ENCODE measurements around the gene RAB20.

The RAB20 gene

DNA sequence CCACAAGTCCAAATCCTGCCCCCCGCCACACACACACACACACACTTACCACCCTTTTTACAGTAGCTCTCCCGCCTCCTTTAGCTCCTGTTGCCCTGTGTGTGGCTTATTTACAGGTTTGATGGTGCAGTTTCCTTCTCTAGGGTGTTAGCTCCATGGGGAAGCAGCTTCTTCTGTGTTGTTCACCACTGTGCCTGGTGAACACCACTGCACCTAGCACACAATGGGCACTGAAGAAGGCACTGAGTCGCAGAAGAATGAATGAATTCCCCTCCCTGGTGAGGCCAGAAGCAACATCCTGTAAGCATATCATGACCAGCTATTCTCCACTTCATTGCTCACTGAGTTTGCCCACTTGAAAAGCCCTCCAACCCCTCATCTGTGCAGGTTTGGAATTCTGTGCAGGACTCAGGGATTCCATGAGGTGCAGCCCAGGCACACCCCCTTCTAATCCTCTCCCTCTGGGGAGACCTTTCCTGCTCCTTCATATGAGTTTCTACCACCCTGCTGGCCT, 3.0 kb upstream of the RAB20 start:
- CTCF ChIA-PET = no interaction called here
- POLR2A ChIA-PET = no interaction called here
- TF ChIP-seq NFRKB (IDR thresholded peaks at IDR 0.05) (no peak), ELF4 (IDR thresholded peaks at IDR 0.05) (no peak), FOXA1 (IDR thresholded peaks at IDR 0.05) (no peak), LEF1 (IDR thresholded peaks at IDR 0.05; ENCODE audit: borderline replicate concordance) (no peak), ZNF384 (IDR thresholded peaks at IDR 0.05) (no peak), BHLHE40 (IDR thresholded peaks at IDR 0.05; ENCODE audit: borderline replicate concordance) (no peak)
- TF ChIP-seq, protein P1, sequence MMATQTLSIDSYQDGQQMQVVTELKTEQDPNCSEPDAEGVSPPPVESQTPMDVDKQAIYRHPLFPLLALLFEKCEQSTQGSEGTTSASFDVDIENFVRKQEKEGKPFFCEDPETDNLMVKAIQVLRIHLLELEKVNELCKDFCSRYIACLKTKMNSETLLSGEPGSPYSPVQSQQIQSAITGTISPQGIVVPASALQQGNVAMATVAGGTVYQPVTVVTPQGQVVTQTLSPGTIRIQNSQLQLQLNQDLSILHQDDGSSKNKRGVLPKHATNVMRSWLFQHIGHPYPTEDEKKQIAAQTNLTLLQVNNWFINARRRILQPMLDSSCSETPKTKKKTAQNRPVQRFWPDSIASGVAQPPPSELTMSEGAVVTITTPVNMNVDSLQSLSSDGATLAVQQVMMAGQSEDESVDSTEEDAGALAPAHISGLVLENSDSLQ (IDR thresholded peaks at IDR 0.05) = no peak
- DNase-seq (ENCODE audit: extremely low spot score) = no peak

DNA sequence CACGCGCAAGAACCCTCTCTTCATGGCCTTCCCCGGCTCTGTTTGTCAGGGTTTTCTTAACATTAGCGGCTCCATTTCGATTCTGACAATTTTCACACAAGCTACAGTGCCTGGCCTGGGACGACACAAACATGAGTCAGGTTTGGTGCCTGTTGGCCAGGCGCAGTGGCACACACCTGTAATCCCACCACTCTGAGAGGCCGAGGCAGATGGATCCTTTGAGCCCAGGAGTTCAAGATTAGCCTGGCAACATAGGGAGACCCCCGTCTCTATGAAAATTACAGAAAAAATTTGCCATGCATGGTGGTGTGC, 1.9 kb upstream of the RAB20 start:
- POLR2A ChIA-PET = no interaction called here
- CTCF ChIA-PET = interaction anchor here (0.6 kb wide), 1 partner anchor 159 kb away, joined by 3 read pairs; no protein-coding TSS in a partner anchor
- no peak for DNase-seq (ENCODE audit: extremely low spot score)
- TF ChIP-seq ARNT (IDR thresholded peaks at IDR 0.05) (no peak), BHLHE40 (IDR thresholded peaks at IDR 0.05; ENCODE audit: borderline replicate concordance) (no peak), SUZ12 (IDR thresholded peaks at IDR 0.05) (no peak), NFRKB (IDR thresholded peaks at IDR 0.05) (no peak), L3MBTL2 (conservative IDR thresholded peaks at IDR 0.05) (no peak), HDGF (IDR thresholded peaks at IDR 0.05; ENCODE audit: borderline replicate concordance) (no peak), TARDBP (IDR thresholded peaks at IDR 0.05) (no peak), FOXK2 (IDR thresholded peaks at IDR 0.05) (no peak), ELF4 (IDR thresholded peaks at IDR 0.05) (no peak), FOXA1 (IDR thresholded peaks at IDR 0.05) (no peak), FOXM1 (IDR thresholded peaks at IDR 0.05; ENCODE audit: borderline replicate concordance) (no peak)

DNA sequence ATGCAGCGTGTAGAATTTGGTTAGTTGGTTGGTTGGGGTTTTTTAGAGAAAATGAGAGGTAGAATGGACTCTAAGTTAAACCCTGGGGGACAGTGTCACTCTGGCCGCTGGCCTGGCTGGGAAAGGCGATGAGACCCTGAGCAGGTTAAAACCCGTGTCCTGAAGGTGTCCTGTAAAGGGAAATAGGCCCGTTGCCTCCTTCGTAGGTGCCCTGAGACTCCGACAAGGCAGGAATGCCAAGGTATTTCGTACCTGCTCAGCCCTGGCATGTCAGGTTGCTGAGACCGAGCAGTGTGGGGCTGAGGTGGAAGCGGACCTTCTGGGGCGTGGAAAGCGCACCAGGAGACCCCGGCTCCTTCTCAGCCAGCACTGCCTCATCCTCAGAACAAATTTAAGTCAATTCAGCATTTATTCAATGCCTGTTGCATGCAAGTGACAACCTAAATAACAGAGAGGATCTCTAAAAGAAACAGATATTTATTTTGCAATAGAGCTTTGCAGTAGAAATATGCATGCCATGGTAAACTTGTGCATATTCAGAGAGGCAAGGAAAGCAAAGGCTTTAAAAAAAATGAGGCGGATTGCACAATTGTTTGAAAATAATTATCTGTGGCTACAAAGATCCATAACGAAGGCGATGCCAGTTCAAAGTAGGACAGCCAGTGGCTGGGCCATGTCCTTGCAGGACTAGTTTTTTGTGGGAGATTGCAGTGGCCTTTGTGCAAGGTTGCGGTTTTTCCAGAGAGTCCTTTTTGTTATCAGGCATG, 1.4 kb upstream of the RAB20 start:
- no peak for TF ChIP-seq SP1 (IDR thresholded peaks at IDR 0.05)
- TF ChIP-seq, protein P1 (IDR thresholded peaks at IDR 0.05) = no peak
- no peak for TF ChIP-seq ARNT (IDR thresholded peaks at IDR 0.05)
- TF ChIP-seq CTBP1 (IDR thresholded peaks at IDR 0.05; ENCODE audit: borderline replicate concordance) = no peak
- TF ChIP-seq SUZ12 (IDR thresholded peaks at IDR 0.05) = no peak
- TF ChIP-seq LEF1 (IDR thresholded peaks at IDR 0.05; ENCODE audit: borderline replicate concordance) = no peak
- TF ChIP-seq BHLHE40 (IDR thresholded peaks at IDR 0.05; ENCODE audit: borderline replicate concordance) = no peak
- TF ChIP-seq FOXK2 (IDR thresholded peaks at IDR 0.05) = no peak
- TF ChIP-seq FOXM1 (IDR thresholded peaks at IDR 0.05; ENCODE audit: borderline replicate concordance) = no peak
- no peak for TF ChIP-seq ELF4 (IDR thresholded peaks at IDR 0.05)
- TF ChIP-seq ZNF384 (IDR thresholded peaks at IDR 0.05) = no peak
- TF ChIP-seq NFRKB (IDR thresholded peaks at IDR 0.05) = no peak
- TF ChIP-seq TARDBP (IDR thresholded peaks at IDR 0.05) = no peak
- TF ChIP-seq HDGF (IDR thresholded peaks at IDR 0.05; ENCODE audit: borderline replicate concordance) = no peak
- DNase-seq (ENCODE audit: extremely low spot score) = no peak
- ChIA-PET POLR2A (interaction anchor here (1.6 kb wide), 1 partner anchor 52 kb away, joined by 6 read pairs; the partner anchor contains the start of gene NAXD), CTCF (no interaction called here)

DNA sequence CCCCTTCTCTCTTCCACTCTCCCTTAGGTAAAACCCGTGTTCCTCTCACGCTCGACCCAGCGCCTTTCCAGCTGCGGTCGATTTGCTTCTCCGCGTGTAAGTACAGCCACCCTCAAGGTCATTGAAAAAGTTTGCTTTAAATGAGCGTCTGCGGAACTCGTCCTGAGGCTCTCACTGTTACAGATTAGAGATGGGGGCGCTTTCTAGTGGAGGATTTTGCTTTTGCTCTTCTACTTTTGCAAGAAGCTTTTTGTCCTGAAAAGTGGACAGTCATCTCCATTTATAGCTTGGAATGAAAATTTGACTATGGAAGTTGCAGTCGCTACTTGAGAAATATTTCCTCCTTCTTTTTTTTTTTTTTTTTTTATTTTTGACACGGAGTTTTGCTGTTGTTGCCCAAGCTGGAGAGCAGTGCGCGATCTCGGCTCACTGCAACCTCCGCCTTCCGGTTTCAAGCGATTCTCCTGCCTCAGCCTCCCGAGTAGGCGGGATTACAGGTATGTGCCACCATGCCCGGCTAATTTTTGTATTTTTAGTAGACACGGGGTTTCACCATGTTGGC, 595 bp upstream of the RAB20 start:
- ChIA-PET CTCF (interaction anchor here (0.7 kb wide), 1 partner anchor 58 kb away, joined by 3 read pairs; no protein-coding TSS in a partner anchor), POLR2A (interaction anchor here (0.7 to 1.6 kb wide), 3 partner anchors 14 to 106 kb away, joined by 3 to 6 read pairs (median 3); partner anchors contain the start of gene NAXD)
- TF ChIP-seq BHLHE40 (IDR thresholded peaks at IDR 0.05; ENCODE audit: borderline replicate concordance) (no peak), SUZ12 (IDR thresholded peaks at IDR 0.05) (no peak), FOXK2 (IDR thresholded peaks at IDR 0.05) (no peak), CTBP1 (IDR thresholded peaks at IDR 0.05; ENCODE audit: borderline replicate concordance) (no peak), LEF1 (IDR thresholded peaks at IDR 0.05; ENCODE audit: borderline replicate concordance) (no peak), TARDBP (IDR thresholded peaks at IDR 0.05) (no peak), ZNF384 (IDR thresholded peaks at IDR 0.05) (no peak), L3MBTL2 (conservative IDR thresholded peaks at IDR 0.05) (no peak), NFRKB (IDR thresholded peaks at IDR 0.05) (no peak), HDGF (IDR thresholded peaks at IDR 0.05; ENCODE audit: borderline replicate concordance) (no peak), ARNT (IDR thresholded peaks at IDR 0.05) (no peak), FOXM1 (IDR thresholded peaks at IDR 0.05; ENCODE audit: borderline replicate concordance) (no peak), SP1 (IDR thresholded peaks at IDR 0.05) (no peak), FOXA1 (IDR thresholded peaks at IDR 0.05) (no peak)
- TF ChIP-seq, protein P1 (IDR thresholded peaks at IDR 0.05) = no peak
- no peak for DNase-seq (ENCODE audit: extremely low spot score)

DNA sequence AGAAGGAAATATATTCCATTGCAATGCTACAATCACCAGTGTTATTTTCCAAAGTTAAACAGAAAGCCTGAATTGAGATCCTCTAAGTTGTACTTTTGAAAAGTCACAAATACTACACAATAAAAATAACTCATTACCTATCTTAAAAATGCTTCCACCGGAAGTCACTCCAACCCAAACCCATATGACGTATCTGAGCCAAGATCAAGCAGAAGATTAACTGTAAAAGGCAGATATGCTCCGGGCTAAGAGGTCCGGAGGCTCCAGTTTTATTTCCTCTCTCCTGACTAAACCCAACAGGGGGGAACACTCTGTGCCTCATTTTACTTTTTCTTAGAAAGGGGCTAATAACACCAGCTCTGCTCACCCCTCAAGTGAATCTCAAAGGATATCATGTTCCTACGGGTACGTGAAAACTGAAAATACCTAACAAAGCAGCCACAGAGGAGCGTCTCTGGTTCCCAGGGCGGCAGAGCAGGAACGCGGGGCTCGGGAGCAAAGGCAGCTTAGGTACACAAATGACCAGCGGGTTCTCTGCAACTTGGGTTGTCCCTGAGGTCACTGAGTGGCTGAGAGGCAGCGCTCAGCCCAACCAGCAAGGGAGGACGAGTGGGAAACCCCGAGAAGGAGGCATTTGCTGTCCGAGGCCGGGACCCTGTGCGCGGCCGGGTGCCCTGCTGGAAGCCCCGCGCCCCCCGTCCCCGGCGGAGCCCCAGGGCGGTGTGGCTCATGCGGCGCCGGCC, 750 bp downstream of the RAB20 start:
- POLR2A ChIA-PET = interaction anchor here (1.0 to 1.6 kb wide), 2 partner anchors 54 to 105 kb away, joined by 3 to 6 read pairs; partner anchors contain the start of gene NAXD
- TF ChIP-seq L3MBTL2 (conservative IDR thresholded peaks at IDR 0.05) = no peak
- no peak for TF ChIP-seq SUZ12 (IDR thresholded peaks at IDR 0.05)
- no peak for TF ChIP-seq FOXM1 (IDR thresholded peaks at IDR 0.05; ENCODE audit: borderline replicate concordance)
- TF ChIP-seq FOXA1 (IDR thresholded peaks at IDR 0.05) = no peak
- TF ChIP-seq, protein P1 (IDR thresholded peaks at IDR 0.05) = no peak
- no peak for TF ChIP-seq HDGF (IDR thresholded peaks at IDR 0.05; ENCODE audit: borderline replicate concordance)
- CTCF ChIA-PET = no interaction called here
- peak; percentile 14 for DNase-seq (ENCODE audit: extremely low spot score)
